Measurements from ENCODE around the gene SESTD1. TPM values are rescaled to one million over a fixed set of nuclear protein-coding genes. Genes with fewer than 3 reads are reported as not detected.
"Not testable (repeated sequence)": the region's sequence is repeated elsewhere in the genome, so short reads cannot be mapped to it uniquely, and the experiment has no call there.

SESTD1 gene
- polyA plus RNA-seq, 2 of the 4 experiments (the other 2 are of a cell fraction): 12.6 to 26.0 TPM

DNA sequence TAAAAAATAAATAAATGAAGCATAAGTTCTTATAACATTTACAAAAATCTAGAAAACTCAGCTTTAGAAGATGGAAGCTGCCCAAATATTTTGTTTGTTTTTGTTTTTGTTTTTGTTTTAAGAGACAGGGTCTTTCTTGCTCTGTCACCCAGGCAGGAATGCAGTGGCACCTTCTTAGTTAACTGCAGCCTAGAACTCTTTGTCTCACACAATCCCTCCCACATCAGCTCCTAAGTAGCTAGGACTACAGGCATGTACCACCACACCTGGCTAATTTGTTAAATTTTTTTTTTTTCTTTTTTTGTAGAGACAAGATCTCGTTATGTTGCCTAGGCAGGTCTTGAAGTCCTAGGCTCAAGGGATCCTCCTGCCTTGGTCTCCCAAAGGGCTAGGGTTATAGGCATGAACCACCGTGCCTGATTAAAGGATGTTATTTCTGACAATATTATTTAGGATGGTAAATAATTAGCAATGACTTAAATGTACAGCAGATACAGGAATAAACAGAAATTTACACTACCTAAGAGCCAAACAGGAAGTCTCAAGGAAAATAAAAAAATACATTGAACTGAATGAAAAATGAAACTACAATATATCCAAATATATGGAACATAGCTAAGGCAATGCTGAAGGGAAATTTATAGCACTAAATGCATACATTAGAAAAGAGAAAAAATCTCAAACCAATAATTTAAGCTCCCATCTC lies 17.2 kb downstream of the SESTD1 start:
- Histone ChIP-seq H3K4me2 (peak overlapping the region; percentile 25; the same call in 1 of the 3 replicates), H3K4me3 (no peak overlapping the region), H3K4me1 (peaks cover 14% of the 10 kb centered on the region), H3K9me3 (no peaks in the 10 kb centered on the region), H3K27ac (no peak overlapping the region)
- TF ChIP-seq CHD4 (IDR thresholded peaks at IDR 0.05; ENCODE audit: borderline replicate concordance) (no peak), JUNB (IDR thresholded peaks at IDR 0.05) (no peak), MAZ (IDR thresholded peaks at IDR 0.05; ENCODE audit: borderline replicate concordance, low read depth, low read length) (no peak), EP300 (IDR thresholded peaks at IDR 0.05) (no peak), FOSB (CRISPR knock-in tag; IDR thresholded peaks at IDR 0.05) (no peak), RCOR1 (IDR thresholded peaks at IDR 0.05; ENCODE audit: low read depth, low read length) (no peak), BHLHE40 (IDR thresholded peaks at IDR 0.05; ENCODE audit: low read depth, low read length) (no peak), ZFP36 (IDR thresholded peaks at IDR 0.05; ENCODE audit: borderline replicate concordance, partially characterized antibody) (no peak), CBX2 (IDR thresholded peaks at IDR 0.05; ENCODE audit: borderline replicate concordance, low read depth) (no peak)
- FAIRE-seq (no peak), DNase-seq (ENCODE audit: low read depth in 1 of 2, low spot score in 1 of 2) (no peak), ATAC-seq (no peak)
- CTCF ChIA-PET: no interaction called here
- 77% methylated on average over 2 of the region's 2 CpGs for WGBS (ENCODE audit: missing lambda C conversion rate)
- POLR2A ChIA-PET: no interaction called here

DNA sequence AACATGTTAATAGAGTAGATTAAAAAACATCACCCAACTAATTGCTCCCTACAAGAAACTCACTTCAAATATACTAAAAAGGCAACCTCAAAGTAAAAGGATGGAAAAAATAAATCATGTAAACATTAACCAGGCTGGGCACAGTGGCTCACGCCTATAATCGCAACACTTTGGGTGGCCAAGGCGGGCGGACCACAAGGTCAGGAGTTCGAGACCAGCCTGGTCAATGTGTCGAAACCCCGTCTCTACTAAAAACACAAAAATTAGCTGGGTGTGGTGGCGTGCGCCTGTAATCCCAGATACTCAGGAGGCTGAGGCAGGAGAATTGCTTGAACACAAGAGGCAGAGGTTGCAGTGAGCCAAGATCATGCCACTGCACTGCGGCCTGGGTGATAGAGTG lies 18.8 kb downstream of the SESTD1 start:
- FAIRE-seq; DNase-seq (ENCODE audit: low read depth in 1 of 2, low spot score in 1 of 2); H3K9me3 ChIP-seq; H3K27ac ChIP-seq; ATAC-seq; H3K4me3 ChIP-seq; CTCF ChIA-PET; POLR2A ChIA-PET; H3K4me2 ChIP-seq; H3K4me1 ChIP-seq: not testable (repeated sequence)
- WGBS (ENCODE audit: missing lambda C conversion rate): 93% methylated on average over 10 of the region's 10 CpGs

DNA sequence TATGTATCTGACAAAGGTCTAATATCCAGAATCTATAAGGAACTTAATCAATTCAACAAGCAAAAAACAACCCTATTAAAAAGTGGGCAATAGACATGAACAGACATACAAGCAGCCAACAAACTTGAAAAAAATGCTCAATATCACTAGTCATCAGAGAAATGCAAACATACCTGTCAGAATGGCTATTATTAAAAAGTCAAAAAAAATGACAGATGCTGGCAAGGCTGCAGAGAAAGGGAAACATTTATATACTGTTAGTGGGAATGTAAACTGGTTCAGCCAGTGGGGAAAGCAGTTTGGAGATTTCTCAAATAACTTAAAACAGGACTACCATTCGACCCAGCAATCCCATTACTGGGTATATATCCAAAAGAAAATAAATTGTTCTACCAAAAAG lies 21.6 kb downstream of the SESTD1 start:
- Histone ChIP-seq H3K9me3 (no peaks in the 10 kb centered on the region), H3K27ac (no peak overlapping the region), H3K4me2 (no peak overlapping the region), H3K4me3 (no peak overlapping the region), H3K4me1 (peaks cover 30% of the 10 kb centered on the region)
- 93% methylated on average over 1 of the region's 1 CpG for WGBS (ENCODE audit: missing lambda C conversion rate)
- ChIA-PET POLR2A (no interaction called here), CTCF (interaction anchor here (1.0 kb wide), 1 partner anchor 15 kb away, joined by 4 read pairs; no protein-coding TSS in a partner anchor)
- FAIRE-seq (no peak), ATAC-seq (no peak), DNase-seq (ENCODE audit: low read depth in 1 of 2, low spot score in 1 of 2) (no peak)
- TF ChIP-seq POLR2A (IDR thresholded peaks at IDR 0.05; ENCODE audit: low read length): no peak
- no peak for TF ChIP-seq MYC (IDR thresholded peaks at IDR 0.05; ENCODE audit: borderline replicate concordance, low read length)
- TF ChIP-seq RCOR1 (IDR thresholded peaks at IDR 0.05; ENCODE audit: low read depth, low read length): no peak
- TF ChIP-seq RNF2 (IDR thresholded peaks at IDR 0.05; ENCODE audit: borderline replicate concordance, low read depth): no peak
- TF ChIP-seq, protein P1, sequence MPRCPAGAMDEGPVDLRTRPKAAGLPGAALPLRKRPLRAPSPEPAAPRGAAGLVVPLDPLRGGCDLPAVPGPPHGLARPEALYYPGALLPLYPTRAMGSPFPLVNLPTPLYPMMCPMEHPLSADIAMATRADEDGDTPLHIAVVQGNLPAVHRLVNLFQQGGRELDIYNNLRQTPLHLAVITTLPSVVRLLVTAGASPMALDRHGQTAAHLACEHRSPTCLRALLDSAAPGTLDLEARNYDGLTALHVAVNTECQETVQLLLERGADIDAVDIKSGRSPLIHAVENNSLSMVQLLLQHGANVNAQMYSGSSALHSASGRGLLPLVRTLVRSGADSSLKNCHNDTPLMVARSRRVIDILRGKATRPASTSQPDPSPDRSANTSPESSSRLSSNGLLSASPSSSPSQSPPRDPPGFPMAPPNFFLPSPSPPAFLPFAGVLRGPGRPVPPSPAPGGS (IDR thresholded peaks at IDR 0.05): no peak
- no peak for TF ChIP-seq SREBF2 (IDR thresholded peaks at IDR 0.05)
- TF ChIP-seq, protein P2, sequence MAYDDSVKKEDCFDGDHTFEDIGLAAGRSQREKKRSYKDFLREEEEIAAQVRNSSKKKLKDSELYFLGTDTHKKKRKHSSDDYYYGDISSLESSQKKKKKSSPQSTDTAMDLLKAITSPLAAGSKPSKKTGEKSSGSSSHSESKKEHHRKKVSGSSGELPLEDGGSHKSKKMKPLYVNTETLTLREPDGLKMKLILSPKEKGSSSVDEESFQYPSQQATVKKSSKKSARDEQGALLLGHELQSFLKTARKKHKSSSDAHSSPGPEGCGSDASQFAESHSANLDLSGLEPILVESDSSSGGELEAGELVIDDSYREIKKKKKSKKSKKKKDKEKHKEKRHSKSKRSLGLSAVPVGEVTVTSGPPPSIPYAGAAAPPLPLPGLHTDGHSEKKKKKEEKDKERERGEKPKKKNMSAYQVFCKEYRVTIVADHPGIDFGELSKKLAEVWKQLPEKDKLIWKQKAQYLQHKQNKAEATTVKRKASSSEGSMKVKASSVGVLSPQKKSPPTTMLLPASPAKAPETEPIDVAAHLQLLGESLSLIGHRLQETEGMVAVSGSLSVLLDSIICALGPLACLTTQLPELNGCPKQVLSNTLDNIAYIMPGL (CRISPR knock-in tag; IDR thresholded peaks at IDR 0.05; ENCODE audit: borderline replicate concordance): no peak
- TF ChIP-seq CBX2 (IDR thresholded peaks at IDR 0.05; ENCODE audit: borderline replicate concordance, low read depth): no peak
- TF ChIP-seq POLR2AphosphoS2 (conservative IDR thresholded peaks at IDR 0.05; ENCODE audit: low read length): no peak
- TF ChIP-seq, protein P3, sequence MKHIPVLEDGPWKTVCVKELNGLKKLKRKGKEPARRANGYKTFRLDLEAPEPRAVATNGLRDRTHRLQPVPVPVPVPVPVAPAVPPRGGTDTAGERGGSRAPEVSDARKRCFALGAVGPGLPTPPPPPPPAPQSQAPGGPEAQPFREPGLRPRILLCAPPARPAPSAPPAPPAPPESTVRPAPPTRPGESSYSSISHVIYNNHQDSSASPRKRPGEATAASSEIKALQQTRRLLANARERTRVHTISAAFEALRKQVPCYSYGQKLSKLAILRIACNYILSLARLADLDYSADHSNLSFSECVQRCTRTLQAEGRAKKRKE (CRISPR knock-in tag; IDR thresholded peaks at IDR 0.05; ENCODE audit: low read depth): no peak
- TF ChIP-seq FOXS1 (CRISPR knock-in tag; IDR thresholded peaks at IDR 0.05): no peak
- TF ChIP-seq, protein P4, sequence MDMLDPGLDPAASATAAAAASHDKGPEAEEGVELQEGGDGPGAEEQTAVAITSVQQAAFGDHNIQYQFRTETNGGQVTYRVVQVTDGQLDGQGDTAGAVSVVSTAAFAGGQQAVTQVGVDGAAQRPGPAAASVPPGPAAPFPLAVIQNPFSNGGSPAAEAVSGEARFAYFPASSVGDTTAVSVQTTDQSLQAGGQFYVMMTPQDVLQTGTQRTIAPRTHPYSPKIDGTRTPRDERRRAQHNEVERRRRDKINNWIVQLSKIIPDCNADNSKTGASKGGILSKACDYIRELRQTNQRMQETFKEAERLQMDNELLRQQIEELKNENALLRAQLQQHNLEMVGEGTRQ (IDR thresholded peaks at IDR 0.05): no peak
- TF ChIP-seq MAFK (IDR thresholded peaks at IDR 0.05; ENCODE audit: partially characterized antibody): no peak
- TF ChIP-seq, protein P5, sequence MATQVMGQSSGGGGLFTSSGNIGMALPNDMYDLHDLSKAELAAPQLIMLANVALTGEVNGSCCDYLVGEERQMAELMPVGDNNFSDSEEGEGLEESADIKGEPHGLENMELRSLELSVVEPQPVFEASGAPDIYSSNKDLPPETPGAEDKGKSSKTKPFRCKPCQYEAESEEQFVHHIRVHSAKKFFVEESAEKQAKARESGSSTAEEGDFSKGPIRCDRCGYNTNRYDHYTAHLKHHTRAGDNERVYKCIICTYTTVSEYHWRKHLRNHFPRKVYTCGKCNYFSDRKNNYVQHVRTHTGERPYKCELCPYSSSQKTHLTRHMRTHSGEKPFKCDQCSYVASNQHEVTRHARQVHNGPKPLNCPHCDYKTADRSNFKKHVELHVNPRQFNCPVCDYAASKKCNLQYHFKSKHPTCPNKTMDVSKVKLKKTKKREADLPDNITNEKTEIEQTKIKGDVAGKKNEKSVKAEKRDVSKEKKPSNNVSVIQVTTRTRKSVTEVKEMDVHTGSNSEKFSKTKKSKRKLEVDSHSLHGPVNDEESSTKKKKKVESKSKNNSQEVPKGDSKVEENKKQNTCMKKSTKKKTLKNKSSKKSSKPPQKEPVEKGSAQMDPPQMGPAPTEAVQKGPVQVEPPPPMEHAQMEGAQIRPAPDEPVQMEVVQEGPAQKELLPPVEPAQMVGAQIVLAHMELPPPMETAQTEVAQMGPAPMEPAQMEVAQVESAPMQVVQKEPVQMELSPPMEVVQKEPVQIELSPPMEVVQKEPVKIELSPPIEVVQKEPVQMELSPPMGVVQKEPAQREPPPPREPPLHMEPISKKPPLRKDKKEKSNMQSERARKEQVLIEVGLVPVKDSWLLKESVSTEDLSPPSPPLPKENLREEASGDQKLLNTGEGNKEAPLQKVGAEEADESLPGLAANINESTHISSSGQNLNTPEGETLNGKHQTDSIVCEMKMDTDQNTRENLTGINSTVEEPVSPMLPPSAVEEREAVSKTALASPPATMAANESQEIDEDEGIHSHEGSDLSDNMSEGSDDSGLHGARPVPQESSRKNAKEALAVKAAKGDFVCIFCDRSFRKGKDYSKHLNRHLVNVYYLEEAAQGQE (IDR thresholded peaks at IDR 0.05): no peak
- no peak for TF ChIP-seq HEYL (CRISPR knock-in tag; IDR thresholded peaks at IDR 0.05)
